GM04503 (cell line): ENCODE results near the gene FBXO9.

ENCODE experiments used
- DNase-seq: peaks from one replicate; pipeline ENCODE4 v3.0.0-alpha.2; 2012; ENCODE audit warnings: low read depth

The FBXO9 gene

GRCh38 chr6:53095270-53095669, 30.1 kb downstream of the FBXO9 start:
- no peak for DNase-seq

DNA sequence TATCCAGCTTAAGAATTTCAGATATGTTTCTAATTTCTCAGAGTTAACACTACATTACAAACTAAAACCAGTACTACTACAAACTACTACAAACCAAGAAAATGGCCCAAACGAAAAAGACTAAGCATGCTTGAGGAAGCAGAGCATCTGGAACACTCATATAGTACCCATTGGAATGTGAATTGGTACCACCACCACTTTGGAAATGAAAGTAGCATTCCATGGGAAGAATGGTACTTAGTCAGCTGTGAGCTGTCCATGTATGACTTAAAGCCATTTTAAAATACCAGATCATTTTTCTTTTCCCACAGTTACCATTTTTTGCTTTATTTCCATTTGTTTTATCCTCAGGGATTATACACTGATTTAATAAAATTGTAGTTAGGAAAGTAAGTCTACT, 30.5 kb downstream of the FBXO9 start:
- no peak for DNase-seq

- DNase-seq, result no peak
Measured at GRCh38 chr6:53100561-53100960, 35.4 kb downstream of the FBXO9 start.

DNA sequence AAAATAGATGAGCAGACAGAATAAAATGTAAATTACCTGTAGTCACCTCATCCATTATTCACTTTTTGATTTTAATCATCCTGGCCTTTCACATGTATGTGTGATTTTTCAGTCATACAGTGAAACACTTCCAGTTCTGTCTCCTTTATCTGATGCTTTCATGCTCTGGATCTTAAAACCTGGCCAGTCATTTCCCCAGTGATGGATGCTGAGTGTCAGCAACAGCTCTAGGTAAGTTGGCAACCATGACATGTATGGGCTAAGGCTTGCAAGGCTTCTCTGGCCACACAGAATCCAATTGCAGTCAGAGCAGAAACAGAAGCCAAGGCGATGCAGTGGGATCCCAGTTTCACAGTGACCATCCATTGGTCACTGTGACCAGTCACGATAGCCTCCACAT, 35.8 kb downstream of the FBXO9 start:
- DNase-seq, result no peak

DNA sequence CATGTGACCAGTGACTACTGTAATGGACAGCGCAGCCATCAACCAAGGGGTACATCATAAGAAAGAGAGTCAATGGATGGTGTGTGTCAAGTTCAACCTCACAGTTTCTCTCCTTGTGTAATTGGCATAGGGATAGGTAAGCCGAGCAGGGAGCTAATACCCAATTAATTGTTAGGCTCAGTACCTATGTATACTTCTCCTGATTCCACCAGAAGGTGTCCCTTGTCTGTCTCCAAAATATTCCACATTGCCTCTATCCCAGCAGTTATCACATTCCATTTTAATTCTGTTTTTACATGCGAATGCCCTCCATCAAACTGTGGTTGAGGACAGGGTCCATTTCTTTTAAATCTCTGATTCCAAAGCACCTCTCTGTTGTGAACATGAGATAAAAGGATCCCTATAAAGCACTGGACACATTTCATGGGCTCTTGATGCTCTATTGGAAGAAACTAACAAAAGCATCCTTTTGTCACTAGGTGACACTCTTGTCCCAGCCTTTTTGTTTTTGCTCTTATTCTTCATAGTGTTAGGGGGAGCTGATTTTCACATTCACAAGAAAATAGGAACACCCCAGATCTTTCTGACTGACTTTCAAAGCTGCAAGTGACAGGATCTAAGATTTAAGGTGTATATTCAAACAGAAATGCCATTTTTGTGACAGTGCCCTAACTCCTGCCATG, 38.9 kb downstream of the FBXO9 start:
- no peak for DNase-seq

DNA sequence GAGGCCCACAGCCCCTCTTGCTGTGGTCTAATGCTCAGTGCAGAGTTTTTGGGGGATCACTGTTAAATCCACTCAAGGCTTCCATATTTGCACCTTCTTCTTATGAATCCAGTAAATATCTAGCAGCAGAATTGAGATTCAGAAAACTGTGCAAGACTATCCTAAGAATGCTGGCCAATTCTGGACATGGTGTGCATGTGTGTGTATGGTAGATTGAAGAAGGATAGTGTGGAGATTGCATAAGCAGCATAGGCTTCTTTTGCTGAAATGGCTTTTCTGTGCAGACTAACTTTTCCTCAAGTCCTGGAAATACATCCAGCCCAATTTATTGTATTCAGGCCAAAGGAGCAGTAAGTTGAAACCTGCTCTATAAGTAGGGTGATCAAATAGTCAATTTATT, 39.7 kb downstream of the FBXO9 start:
- DNase-seq, result no peak

DNA sequence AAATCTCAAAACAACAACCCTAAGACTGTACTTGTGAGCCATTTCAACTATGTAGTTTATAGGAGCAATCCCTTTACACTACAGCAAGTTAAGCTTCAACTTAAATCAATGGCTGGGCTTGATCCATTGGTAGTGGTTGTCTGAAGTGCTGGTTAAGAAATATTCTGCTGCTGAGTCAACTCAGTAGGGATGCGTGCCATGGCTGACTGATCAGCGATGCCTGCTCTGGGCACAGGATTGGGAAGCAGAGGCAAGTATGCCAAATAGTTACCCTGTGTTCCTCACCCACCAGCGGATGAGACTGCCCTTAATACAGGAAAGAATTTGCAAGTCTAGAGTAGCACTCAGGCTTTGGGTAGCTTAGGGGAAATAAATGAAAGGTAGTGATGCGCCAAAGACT, 41.9 kb downstream of the FBXO9 start:
- DNase-seq, result no peak

DNA sequence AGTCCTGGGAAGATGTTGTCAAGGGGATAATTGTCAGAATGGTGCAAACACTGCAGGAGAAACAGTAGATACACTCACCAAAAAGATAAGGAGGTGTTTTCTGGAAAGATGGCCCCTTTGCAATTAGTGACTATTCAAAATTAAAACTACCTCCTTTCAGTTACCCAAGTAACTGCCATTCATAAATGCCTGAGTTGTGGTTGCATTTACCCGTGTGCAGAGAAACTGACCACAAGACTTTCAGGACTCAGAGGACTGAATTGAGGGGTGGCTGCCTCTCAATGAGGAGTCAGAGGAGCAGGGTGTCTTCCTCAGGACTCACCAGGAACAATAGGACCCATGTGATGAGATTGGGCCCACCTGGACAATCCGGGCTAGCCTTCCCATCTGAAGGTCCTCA, 44.4 kb downstream of the FBXO9 start:
- DNase-seq, result no peak

DNA sequence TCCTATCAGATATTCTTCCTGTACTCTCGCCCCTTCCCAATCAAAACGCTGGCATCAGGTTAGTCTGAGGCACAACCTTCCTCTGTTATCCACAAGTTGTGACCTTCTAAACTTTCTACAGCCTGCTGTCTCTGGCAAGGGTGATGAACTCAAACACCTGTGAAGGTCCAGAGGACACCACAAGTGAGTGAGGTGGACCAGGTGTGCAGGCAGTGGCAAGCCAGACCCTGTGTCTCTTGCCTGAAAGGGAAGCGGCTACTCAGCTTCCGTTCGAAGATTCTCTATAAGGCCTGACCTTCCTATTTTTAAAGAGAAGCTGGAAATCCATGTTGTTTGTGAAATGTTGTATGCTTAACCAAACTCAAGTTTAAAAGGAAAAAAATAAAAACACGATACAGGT, 46.7 kb downstream of the FBXO9 start:
- no peak for DNase-seq

DNA sequence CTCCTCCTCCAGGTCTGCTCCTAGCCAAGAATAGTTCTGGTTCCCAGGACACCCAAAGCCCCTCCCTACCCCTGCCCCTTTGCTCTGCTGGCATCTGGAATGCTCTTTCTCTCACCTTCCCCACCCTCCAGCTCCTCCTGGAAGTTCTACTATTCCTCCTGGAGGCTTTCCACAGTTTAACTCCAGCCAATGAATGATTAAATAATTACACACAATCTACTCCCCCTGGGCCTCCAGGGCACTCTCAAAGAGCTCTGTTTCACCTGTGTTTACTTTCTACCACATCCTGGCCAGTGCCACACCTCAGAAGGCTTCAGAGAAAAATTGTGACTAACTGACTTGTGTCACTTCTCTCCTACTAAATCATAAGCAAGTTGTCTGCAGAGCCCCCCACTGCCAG, 47.2 kb downstream of the FBXO9 start:
- DNase-seq, result no peak

DNA sequence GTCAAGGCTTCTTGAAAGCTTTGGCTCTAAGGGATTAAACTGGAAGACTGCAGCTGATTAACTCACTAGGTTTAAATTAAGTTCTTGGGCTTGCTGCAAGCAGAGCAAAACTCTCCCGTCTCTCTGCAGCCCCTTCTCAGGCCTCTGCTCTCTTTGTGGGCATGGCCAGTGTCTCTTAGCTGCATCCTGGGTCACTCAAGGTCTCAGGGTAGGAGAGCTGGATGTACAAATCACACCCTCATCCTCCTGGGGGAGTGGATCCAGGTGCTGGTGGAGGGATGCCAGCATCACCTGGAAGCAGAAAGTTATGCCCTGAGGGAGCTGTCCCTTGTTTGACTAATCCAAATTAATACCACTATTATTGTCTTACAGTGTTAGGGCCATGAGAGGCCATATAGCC, 47.7 kb downstream of the FBXO9 start:
- no peak for DNase-seq

- no peak for DNase-seq
Measured at GRCh38 chr6:53113742-53114141, 48.5 kb downstream of the FBXO9 start.

- DNase-seq, result no peak
Measured at GRCh38 chr6:53115113-53115512, 49.9 kb downstream of the FBXO9 start.

- DNase-seq, result no peak
Measured at GRCh38 chr6:53115741-53116140, 50.5 kb downstream of the FBXO9 start.

DNA sequence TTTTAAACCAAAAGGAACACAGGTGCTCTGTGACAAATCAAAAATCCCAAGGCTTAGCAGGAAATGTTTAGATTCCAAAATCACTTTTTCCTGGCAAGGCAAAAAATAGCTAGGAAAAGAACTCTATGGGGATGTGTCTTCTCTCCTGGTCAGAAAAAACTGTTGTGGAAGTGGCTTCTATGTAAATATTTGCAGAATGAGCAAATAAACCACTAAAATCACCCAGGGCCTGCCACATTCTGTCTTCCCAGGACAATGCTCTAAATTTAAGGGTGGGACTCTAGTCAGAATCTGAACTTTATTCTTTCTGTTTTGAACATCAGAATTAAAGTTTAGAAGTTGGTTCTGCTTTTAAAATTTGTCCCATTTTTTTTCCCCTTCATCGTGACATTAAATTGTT, 54.1 kb downstream of the FBXO9 start:
- no peak for DNase-seq

GRCh38 chr6:53119772-53120409, 54.7 kb downstream of the FBXO9 start:
- DNase-seq, result no peak

DNA sequence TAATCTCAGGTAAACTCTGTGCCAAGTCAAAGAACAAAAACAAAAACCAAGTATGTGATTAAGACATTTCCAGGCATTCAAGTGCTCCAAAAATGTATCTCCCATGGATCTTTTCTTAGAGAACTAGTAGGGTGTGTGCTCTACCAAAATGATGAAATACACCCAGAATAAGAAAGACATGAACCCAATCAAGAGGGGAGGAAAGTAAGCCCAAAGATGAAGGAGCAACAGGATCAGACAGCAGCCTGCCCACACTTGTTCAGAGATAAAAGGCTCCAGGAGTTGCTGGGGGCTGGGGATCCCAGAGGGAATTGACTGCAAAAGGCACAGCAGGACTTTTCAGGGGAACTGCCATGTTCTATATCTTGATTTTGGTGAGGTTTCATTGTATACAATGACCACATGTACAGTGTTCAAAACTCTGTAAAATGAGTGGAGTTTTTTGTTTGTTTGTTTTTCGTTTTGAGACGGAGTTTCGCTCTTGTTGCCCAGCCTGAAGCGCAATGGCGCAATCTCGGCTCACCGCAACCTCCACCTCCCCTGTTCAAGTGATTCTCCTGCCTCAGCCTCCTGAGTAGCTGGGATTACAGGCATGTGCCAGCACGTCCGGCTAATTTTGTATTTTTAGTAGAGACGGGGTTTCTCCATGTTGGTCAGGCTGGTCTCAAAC, 59.1 kb downstream of the FBXO9 start:
- no peak for DNase-seq

GRCh38 chr6:53125276-53125675, 60.1 kb downstream of the FBXO9 start:
- DNase-seq, result no peak

DNA sequence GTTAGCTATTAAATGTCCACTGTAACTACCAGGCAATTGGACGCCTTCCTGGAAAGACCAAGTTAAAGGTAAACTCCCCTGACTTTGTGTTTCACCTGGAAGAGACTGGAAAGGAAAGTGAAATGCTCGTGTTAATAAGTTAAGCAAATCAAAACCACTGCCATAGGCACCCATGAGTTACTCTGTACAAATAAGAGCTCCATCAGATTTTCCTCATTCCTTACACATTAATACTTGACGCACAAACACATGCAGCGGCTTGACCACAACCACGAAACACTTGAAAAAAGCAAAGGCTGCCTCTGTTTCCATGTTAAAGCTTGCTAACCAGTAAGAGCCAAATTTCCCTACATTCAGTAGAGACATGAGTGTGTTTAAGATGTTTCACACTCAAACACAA, 63.6 kb downstream of the FBXO9 start:
- no peak for DNase-seq

DNA sequence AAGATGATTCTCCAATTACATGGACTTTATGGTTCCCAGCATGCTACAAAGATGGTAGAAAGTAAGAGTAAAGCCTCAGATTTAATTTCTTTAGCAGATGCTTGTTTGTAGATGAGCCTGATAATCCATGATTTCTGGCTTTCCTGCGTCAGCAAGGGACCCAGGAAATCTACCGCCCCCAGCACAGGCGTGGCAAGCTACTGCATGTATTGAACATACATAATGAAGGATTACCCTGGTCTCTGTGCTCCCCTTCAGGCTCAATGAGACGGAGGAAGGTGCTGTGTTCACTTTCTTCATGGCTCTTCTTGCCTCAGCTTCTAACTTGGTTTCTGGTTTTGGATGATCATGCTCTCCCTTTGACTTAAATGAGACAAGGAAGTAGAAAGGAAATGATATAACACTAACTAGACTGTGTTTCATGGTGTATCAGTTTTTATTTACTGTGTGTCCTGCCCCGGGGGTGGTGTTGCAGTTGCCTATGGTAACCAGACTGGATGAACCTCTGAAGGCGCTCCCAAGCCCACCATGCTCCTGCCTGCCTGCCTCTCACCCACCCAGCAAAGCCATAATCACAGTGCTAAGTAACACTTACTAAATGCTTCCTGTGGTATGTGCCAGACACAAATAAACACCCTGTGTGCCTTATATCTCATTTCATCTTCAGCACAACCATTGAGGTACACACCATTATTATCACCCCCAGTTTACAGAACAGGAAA, 65.5 kb downstream of the FBXO9 start:
- no peak for DNase-seq

DNA sequence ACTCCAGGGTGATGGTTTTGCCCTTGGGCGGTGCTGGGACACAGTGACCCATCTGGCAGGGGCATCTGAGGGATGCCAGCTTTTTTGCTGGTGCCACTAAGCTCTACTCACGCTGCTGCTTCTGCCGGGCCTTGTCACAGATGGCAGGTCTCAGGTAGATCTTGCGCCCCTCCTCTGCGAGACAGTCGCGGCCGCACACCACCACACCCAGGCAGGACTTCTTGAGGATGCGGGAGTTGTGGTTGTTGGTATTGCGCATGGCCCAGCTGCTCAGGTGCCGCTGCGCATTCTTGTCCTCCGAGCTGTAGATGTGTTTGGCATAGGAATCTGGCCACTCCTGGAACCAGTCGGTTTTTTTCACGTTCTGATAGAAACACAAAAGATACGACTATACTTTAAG, 68.8 kb downstream of the FBXO9 start:
- DNase-seq, result no peak

- no peak for DNase-seq
Measured at GRCh38 chr6:53134601-53135235, 69.5 kb downstream of the FBXO9 start.
